ENCODE results near the gene GPI. TPM values are rescaled to one million over a fixed set of nuclear protein-coding genes. Genes with fewer than 3 reads are reported as not detected.

The GPI gene
- total RNA-seq, 1 donor from 2014 or later = 144 TPM

GRCh38 chr19:34426096-34426661 lies 61.2 kb downstream of the GPI start:
- TF ChIP-seq CTCF (IDR thresholded peaks at IDR 0.05) = no peak
- ATAC-seq (no peak), DNase-seq (no peak)
- Histone ChIP-seq H3K9me3 (no peaks in the 10 kb centered on the region), H3K27ac (no peak overlapping the region), H3K36me3 (peaks cover 14% of the 10 kb centered on the region), H3K4me1 (peaks cover 25% of the 10 kb centered on the region), H3K27me3 (no peaks in the 10 kb centered on the region), H3K4me3 (no peak overlapping the region)
- intact Hi-C loops (cut with DNase I) = no loop called here

DNA sequence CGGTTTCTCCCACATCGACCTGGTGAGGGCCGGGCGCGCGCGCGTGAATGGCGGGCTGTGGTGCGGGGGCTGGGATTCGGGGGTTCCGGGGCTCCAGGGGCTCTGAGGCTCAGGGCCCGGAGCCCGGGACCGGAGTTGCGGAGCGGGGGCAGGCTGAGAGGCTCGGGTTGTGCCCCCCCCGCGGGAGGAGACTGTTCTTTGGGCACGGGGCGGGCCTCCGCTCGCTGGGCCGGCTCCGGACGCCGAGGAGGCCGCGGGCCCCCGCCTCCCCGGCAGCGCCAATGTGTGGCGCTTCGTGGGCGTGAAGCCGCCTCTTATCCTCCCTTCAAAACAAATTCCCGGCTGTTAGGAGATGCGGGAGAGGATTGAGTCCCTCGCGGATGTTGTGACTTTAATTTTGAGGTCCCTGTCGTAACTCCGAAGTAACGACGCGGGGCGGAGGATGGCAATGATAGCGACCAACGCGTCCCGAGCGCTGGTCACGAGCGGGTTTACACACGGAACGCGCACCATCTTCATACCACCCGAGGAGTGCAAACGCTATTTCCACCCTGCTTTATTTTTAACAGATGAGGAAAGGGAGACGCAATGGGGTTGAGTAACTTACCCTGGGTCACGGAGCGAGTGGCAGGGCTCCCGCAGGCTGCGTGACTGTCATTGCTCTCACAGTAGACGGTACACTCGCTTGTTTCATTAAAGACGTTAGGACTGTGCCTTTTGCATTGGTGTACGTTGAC lies 63.7 kb downstream of the GPI start:
- H3K27me3 ChIP-seq = no peaks in the 10 kb centered on the region
- peak overlapping the region; percentile 86 for H3K27ac ChIP-seq
- peak; percentile 82 for ATAC-seq
- intact Hi-C loops (cut with DNase I) = no loop called here
- TF ChIP-seq CTCF (IDR thresholded peaks at IDR 0.05) = no peak
- H3K36me3 ChIP-seq = peaks cover 14% of the 10 kb centered on the region
- DNase-seq = no peak
- H3K4me1 ChIP-seq = peaks cover 28% of the 10 kb centered on the region
- H3K9me3 ChIP-seq = no peaks in the 10 kb centered on the region
- H3K4me3 ChIP-seq = peak overlapping the region; percentile 95

DNA sequence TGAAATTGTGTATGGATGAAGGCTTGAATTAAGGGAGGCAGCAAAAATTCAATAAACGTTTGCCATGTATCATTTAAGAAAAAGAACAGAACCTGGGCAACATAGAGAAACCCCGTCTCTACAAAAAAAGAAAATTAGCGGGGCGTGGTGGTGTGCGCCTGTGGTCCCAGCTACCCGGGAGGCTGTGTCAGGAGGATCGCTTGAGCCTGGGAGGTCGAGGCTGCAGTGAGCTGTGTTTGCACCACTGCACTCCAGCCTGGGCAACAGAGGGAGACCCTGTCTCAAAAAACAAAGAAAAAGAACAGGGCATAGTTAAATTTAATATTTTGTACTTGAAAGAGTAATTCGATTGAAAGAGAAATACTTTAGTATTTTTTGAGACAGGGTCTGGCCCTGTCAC lies 64.6 kb downstream of the GPI start:
- no peaks in the 10 kb centered on the region for H3K9me3 ChIP-seq
- H3K36me3 ChIP-seq = peaks cover 16% of the 10 kb centered on the region
- TF ChIP-seq CTCF (IDR thresholded peaks at IDR 0.05) = no peak
- H3K4me1 ChIP-seq = peaks cover 28% of the 10 kb centered on the region
- DNase-seq = no peak
- no peak for ATAC-seq
- no peaks in the 10 kb centered on the region for H3K27me3 ChIP-seq
- intact Hi-C loops (cut with DNase I) = no loop called here
- no peak overlapping the region for H3K27ac ChIP-seq
- peak overlapping the region; percentile 95 for H3K4me3 ChIP-seq

DNA sequence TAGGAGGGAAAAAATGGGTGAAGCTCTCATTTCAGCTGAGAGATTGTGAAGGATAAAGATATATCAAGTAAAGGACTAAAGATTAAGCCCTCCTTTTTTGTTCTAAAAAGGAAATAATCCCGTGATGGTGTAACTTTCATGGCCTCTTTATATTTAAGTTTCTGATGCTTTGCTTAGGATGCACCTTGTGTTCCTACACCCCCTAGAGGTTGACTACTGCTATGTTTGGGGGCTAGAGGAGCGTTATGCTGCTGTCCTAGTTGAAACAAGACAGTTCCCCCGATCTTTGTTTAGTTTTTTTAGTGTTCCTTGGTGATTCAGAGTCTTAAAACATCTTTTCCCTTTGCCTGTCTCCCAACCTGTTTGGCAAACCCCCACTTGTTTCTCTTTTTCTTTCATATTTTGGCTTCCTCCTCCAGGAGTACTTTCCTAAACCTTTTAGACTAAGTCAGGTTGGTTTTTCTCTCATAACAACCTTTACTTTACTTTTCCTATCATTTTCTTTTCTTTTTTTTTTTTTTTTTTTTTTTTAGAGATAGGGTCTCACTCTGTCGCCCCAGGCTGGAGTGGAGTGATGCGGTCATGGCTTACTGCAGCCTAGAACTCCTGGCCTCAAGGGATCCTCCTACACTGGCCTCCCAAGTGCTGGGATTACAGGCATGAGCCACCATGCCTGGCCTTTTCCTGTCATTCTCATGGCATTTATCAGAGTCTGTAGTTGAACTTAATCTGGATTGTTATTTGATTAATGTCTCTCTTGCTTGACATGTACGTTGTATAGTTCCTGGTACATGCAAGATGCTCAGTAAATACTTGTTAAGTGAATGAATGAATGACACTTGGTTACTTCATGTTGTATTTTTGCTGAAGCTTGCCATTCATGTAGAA lies 66.0 kb downstream of the GPI start:
- Histone ChIP-seq H3K9me3 (no peaks in the 10 kb centered on the region), H3K4me1 (peaks cover 28% of the 10 kb centered on the region), H3K4me3 (peak overlapping the region; percentile 95), H3K27me3 (no peaks in the 10 kb centered on the region), H3K36me3 (peaks cover 30% of the 10 kb centered on the region), H3K27ac (no peak overlapping the region)
- peak; percentile 62 for TF ChIP-seq CTCF (IDR thresholded peaks at IDR 0.05)
- ATAC-seq (peak; percentile 24), DNase-seq (no peak)
- intact Hi-C loops (cut with DNase I) = no loop called here

- H3K27ac ChIP-seq = no peak overlapping the region
- H3K4me3 ChIP-seq = no peak overlapping the region
- H3K4me1 ChIP-seq = peaks cover 28% of the 10 kb centered on the region
- H3K9me3 ChIP-seq = no peaks in the 10 kb centered on the region
- ATAC-seq (no peak), DNase-seq (no peak)
- TF ChIP-seq CTCF (IDR thresholded peaks at IDR 0.05) = no peak
- no peaks in the 10 kb centered on the region for H3K27me3 ChIP-seq
- intact Hi-C loops (cut with DNase I) = no loop called here
- peaks cover 39% of the 10 kb centered on the region for H3K36me3 ChIP-seq
Measured at GRCh38 chr19:34431681-34432402, 66.8 kb downstream of the GPI start.

Data from upper lobe of right lung (tissue), 1 donor.